Measurements from ENCODE around the gene CCDC91.
"Not testable (repeated sequence)": the region's sequence is repeated elsewhere in the genome, so short reads cannot be mapped to it uniquely, and the experiment has no call there.

The CCDC91 gene

GRCh38 chr12:28184375-28184774, 5.9 kb upstream of the CCDC91 start:
- DNase-seq (ENCODE audit: low read depth in 2 of 2) = no peak

GRCh38 chr12:28186500-28186899, 3.8 kb upstream of the CCDC91 start:
- DNase-seq (ENCODE audit: low read depth in 2 of 2) = no peak

GRCh38 chr12:28189784-28190320, 404 bp upstream of the CCDC91 start:
- no peak for DNase-seq (ENCODE audit: low read depth in 2 of 2)

GRCh38 chr12:28191051-28192048, 1.1 kb downstream of the CCDC91 start:
- DNase-seq (ENCODE audit: low read depth in 2 of 2) = peak in 1 of 2 donors; percentile 17

GRCh38 chr12:28192125-28192524, 1.9 kb downstream of the CCDC91 start:
- no peak for DNase-seq (ENCODE audit: low read depth in 2 of 2)

- not testable (repeated sequence) for DNase-seq (ENCODE audit: low read depth in 2 of 2)
These were observed 4.4 kb downstream of the CCDC91 start for GRCh38 chr12:28194621-28195020.

- not testable (repeated sequence) for DNase-seq (ENCODE audit: low read depth in 2 of 2)
These were observed 10.9 kb downstream of the CCDC91 start for GRCh38 chr12:28201136-28201535.

GRCh38 chr12:28202374-28203130, 12.3 kb downstream of the CCDC91 start:
- DNase-seq (ENCODE audit: low read depth in 2 of 2) = no peak

- no peak for DNase-seq (ENCODE audit: low read depth in 2 of 2)
These were observed 19.5 kb downstream of the CCDC91 start for GRCh38 chr12:28209782-28210181.

GRCh38 chr12:28212182-28212581, 21.9 kb downstream of the CCDC91 start:
- DNase-seq (ENCODE audit: low read depth in 2 of 2) = no peak

GRCh38 chr12:28215021-28215420, 24.8 kb downstream of the CCDC91 start:
- DNase-seq (ENCODE audit: low read depth in 2 of 2) = no peak

- DNase-seq (ENCODE audit: low read depth in 2 of 2) = no peak
These were observed 25.8 kb downstream of the CCDC91 start for GRCh38 chr12:28216016-28216415.

GRCh38 chr12:28217805-28218204, 27.5 kb downstream of the CCDC91 start:
- DNase-seq (ENCODE audit: low read depth in 2 of 2) = no peak

GRCh38 chr12:28218875-28219274, 28.6 kb downstream of the CCDC91 start:
- no peak for DNase-seq (ENCODE audit: low read depth in 2 of 2)

- DNase-seq (ENCODE audit: low read depth in 2 of 2) = no peak
These were observed 29.6 kb downstream of the CCDC91 start for GRCh38 chr12:28219827-28220226.

GRCh38 chr12:28222081-28222700, 31.9 kb downstream of the CCDC91 start:
- DNase-seq (ENCODE audit: low read depth in 2 of 2) = peak; percentile 23 to 57

GRCh38 chr12:28223025-28223554, 32.8 kb downstream of the CCDC91 start:
- no peak for DNase-seq (ENCODE audit: low read depth in 2 of 2)

- no peak for DNase-seq (ENCODE audit: low read depth in 2 of 2)
These were observed 33.6 kb downstream of the CCDC91 start for GRCh38 chr12:28223858-28224257.

- DNase-seq (ENCODE audit: low read depth in 2 of 2) = no peak
These were observed 36.4 kb downstream of the CCDC91 start for GRCh38 chr12:28226705-28227104.

- no peak for DNase-seq (ENCODE audit: low read depth in 2 of 2)
These were observed 37.0 kb downstream of the CCDC91 start for GRCh38 chr12:28227251-28227650.

GRCh38 chr12:28231248-28231647, 41.0 kb downstream of the CCDC91 start:
- no peak for DNase-seq (ENCODE audit: low read depth in 2 of 2)
